Vagina (tissue), 2 donors: ENCODE data around the gene FXYD1.

Source experiments
- POLR2A ChIP-seq, 2 donors: fragments of 450-650 bp; IDR thresholded peaks; one replicate each; pipeline ENCODE4 v1.6.1; 2017; ENCODE audit warnings: antibody characterized with exemption in 2 of 2, mild to moderate bottlenecking in 2 of 2, moderate library complexity in 2 of 2
- TF ChIP-seq, protein P1 (sequence below), 3 experiments: fragments of 450-650 bp in 2 of 3; fragments of 200-600 bp in 1 of 3; sonication (generic) in 1 of 3; IDR thresholded peaks; one replicate each; pipeline ENCODE4 v1.5.1; 2017 to 2019; ENCODE audit warnings: antibody characterized with exemption in 3 of 3, mild to moderate bottlenecking in 2 of 3, moderate library complexity in 2 of 3

DNA sequence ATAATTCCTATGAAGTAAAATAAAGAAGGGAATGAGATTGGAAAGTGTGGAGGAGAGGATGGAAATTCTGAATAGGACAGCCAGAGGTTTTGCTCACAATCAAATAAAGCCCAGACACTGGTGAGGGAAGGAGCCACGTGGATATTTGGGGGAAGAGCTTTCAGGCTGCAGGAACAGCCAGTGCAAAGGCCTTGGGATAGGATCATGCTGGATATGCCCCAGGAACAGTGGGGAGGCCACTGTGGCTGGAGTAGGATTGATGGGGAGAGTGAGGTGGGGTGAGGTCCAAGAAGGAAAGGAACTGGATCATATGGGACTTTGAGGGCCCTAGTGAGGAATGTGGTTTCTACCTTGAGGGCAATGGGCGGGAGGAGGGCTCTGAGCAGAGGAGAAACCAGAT lies 11.8 kb downstream of the FXYD1 start:
- TF ChIP-seq, protein P1, sequence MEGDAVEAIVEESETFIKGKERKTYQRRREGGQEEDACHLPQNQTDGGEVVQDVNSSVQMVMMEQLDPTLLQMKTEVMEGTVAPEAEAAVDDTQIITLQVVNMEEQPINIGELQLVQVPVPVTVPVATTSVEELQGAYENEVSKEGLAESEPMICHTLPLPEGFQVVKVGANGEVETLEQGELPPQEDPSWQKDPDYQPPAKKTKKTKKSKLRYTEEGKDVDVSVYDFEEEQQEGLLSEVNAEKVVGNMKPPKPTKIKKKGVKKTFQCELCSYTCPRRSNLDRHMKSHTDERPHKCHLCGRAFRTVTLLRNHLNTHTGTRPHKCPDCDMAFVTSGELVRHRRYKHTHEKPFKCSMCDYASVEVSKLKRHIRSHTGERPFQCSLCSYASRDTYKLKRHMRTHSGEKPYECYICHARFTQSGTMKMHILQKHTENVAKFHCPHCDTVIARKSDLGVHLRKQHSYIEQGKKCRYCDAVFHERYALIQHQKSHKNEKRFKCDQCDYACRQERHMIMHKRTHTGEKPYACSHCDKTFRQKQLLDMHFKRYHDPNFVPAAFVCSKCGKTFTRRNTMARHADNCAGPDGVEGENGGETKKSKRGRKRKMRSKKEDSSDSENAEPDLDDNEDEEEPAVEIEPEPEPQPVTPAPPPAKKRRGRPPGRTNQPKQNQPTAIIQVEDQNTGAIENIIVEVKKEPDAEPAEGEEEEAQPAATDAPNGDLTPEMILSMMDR (IDR thresholded peaks at IDR 0.05), result no peak
- no peak for TF ChIP-seq POLR2A (IDR thresholded peaks at IDR 0.05)
